ENCODE results near the gene TTC34. TPM values are rescaled to one million over a fixed set of nuclear protein-coding genes. Genes with fewer than 3 reads are reported as not detected.

Gene TTC34
- total and polyA plus RNA-seq, 5 donors = 0.27 to 1.5 (median 0.63) TPM

GRCh38 chr1:2595812-2596529 lies 205.5 kb downstream of the TTC34 start:
- 81% methylated on average over 31 of the region's 31 CpGs for WGBS
- intact Hi-C loops (cut with DNase I) = no loop called here
- no peak for ATAC-seq

GRCh38 chr1:2595261-2595811 lies 206.2 kb downstream of the TTC34 start:
- DNase-seq = peak in 1 of 3 donors; percentile 7
- H3K4me1 ChIP-seq (ENCODE audit: control insufficient read depth, insufficient read depth, low read length) = no peaks in the 10 kb centered on the region
- 77% methylated on average over 19 of the region's 19 CpGs for WGBS
- intact Hi-C loops (cut with DNase I) = no loop called here
- no peaks in the 10 kb centered on the region for H3K9me3 ChIP-seq (ENCODE audit: control insufficient read depth, low read length)
- no peak overlapping the region for H3K4me3 ChIP-seq (ENCODE audit: low read length)
- ATAC-seq = no peak
- no peak overlapping the region for H3K27ac ChIP-seq (ENCODE audit: low read length)
- H3K27me3 ChIP-seq (ENCODE audit: control insufficient read depth, insufficient read depth) = no peaks in the 10 kb centered on the region

More at GRCh38 chr1:2595812-2596529, 205.5 kb downstream of the TTC34 start:
- Histone ChIP-seq H3K4me3 (ENCODE audit: low read length) (no peak overlapping the region), H3K9me3 (ENCODE audit: control insufficient read depth, low read length) (no peaks in the 10 kb centered on the region), H3K27ac (ENCODE audit: low read length) (no peak overlapping the region), H3K27me3 (ENCODE audit: control insufficient read depth, insufficient read depth) (no peaks in the 10 kb centered on the region), H3K4me1 (ENCODE audit: control insufficient read depth, insufficient read depth, low read length) (no peaks in the 10 kb centered on the region)
- DNase-seq = no peak

- no peaks in the 10 kb centered on the region for H3K27me3 ChIP-seq (ENCODE audit: control insufficient read depth, insufficient read depth)
- ATAC-seq (no peak), DNase-seq (peak in 1 of 3 donors; percentile 10)
- WGBS = 91% methylated on average over 17 of the region's 17 CpGs
- intact Hi-C loops (cut with DNase I) = no loop called here
- no peaks in the 10 kb centered on the region for H3K9me3 ChIP-seq (ENCODE audit: control insufficient read depth, low read length)
- no peaks in the 10 kb centered on the region for H3K4me1 ChIP-seq (ENCODE audit: control insufficient read depth, insufficient read depth, low read length)
- no peak overlapping the region for H3K27ac ChIP-seq (ENCODE audit: low read length)
- H3K4me3 ChIP-seq (ENCODE audit: low read length) = no peak overlapping the region
Measured at GRCh38 chr1:2594641-2595131, 206.8 kb downstream of the TTC34 start.

GRCh38 chr1:2594001-2594640 lies 207.4 kb downstream of the TTC34 start:
- intact Hi-C loops (cut with DNase I) = no loop called here
- H3K4me1 ChIP-seq (ENCODE audit: control insufficient read depth, insufficient read depth, low read length) = no peaks in the 10 kb centered on the region
- no peaks in the 10 kb centered on the region for H3K27me3 ChIP-seq (ENCODE audit: control insufficient read depth, insufficient read depth)
- DNase-seq (peak; percentile 75 to 90 (median 88)), ATAC-seq (peak; percentile 24 to 63)
- peak overlapping the region; percentile 3 for H3K4me3 ChIP-seq (ENCODE audit: low read length)
- no peaks in the 10 kb centered on the region for H3K9me3 ChIP-seq (ENCODE audit: control insufficient read depth, low read length)
- 37% methylated on average over 20 of the region's 20 CpGs for WGBS
- H3K27ac ChIP-seq (ENCODE audit: low read length) = no peak overlapping the region

- no peaks in the 10 kb centered on the region for H3K4me1 ChIP-seq (ENCODE audit: control insufficient read depth, insufficient read depth, low read length)
- no peaks in the 10 kb centered on the region for H3K27me3 ChIP-seq (ENCODE audit: control insufficient read depth, insufficient read depth)
- intact Hi-C loops (cut with DNase I) = no loop called here
- DNase-seq (peak in 2 of 3 donors; percentile 12 to 46), ATAC-seq (no peak)
- WGBS = 55% methylated on average over 26 of the region's 26 CpGs
- H3K27ac ChIP-seq (ENCODE audit: low read length) = no peak overlapping the region
- no peak overlapping the region for H3K4me3 ChIP-seq (ENCODE audit: low read length)
- H3K9me3 ChIP-seq (ENCODE audit: control insufficient read depth, low read length) = no peaks in the 10 kb centered on the region
Measured at GRCh38 chr1:2593251-2593878, 208.1 kb downstream of the TTC34 start.

- WGBS = 72% methylated on average over 15 of the region's 15 CpGs
- Histone ChIP-seq H3K27me3 (ENCODE audit: control insufficient read depth, insufficient read depth) (no peaks in the 10 kb centered on the region), H3K4me3 (ENCODE audit: low read length) (no peak overlapping the region), H3K4me1 (ENCODE audit: control insufficient read depth, insufficient read depth, low read length) (no peaks in the 10 kb centered on the region), H3K9me3 (ENCODE audit: control insufficient read depth, low read length) (no peaks in the 10 kb centered on the region), H3K27ac (ENCODE audit: low read length) (no peak overlapping the region)
- intact Hi-C loops (cut with DNase I) = no loop called here
- ATAC-seq = no peak
- DNase-seq = peak in 1 of 3 donors; percentile 41
Measured at GRCh38 chr1:2592672-2593071, 208.8 kb downstream of the TTC34 start.

- H3K4me3 ChIP-seq (ENCODE audit: low read length) = no peak overlapping the region
- no peak overlapping the region for H3K27ac ChIP-seq (ENCODE audit: low read length)
- peak in 2 of 3 donors; percentile 7 to 46 for DNase-seq
- H3K9me3 ChIP-seq (ENCODE audit: control insufficient read depth, low read length) = no peaks in the 10 kb centered on the region
- WGBS = 93% methylated on average over 12 of the region's 12 CpGs
- intact Hi-C loops (cut with DNase I) = no loop called here
- no peaks in the 10 kb centered on the region for H3K27me3 ChIP-seq (ENCODE audit: control insufficient read depth, insufficient read depth)
- ATAC-seq = no peak
- H3K4me1 ChIP-seq (ENCODE audit: control insufficient read depth, insufficient read depth, low read length) = no peaks in the 10 kb centered on the region
Measured at GRCh38 chr1:2591581-2592261, 209.8 kb downstream of the TTC34 start.

- no peaks in the 10 kb centered on the region for H3K9me3 ChIP-seq (ENCODE audit: control insufficient read depth, low read length)
- 92% methylated on average over 5 of the region's 5 CpGs for WGBS
- no peak overlapping the region for H3K4me3 ChIP-seq (ENCODE audit: low read length)
- no peaks in the 10 kb centered on the region for H3K4me1 ChIP-seq (ENCODE audit: control insufficient read depth, insufficient read depth, low read length)
- DNase-seq = no peak
- no peak overlapping the region for H3K27ac ChIP-seq (ENCODE audit: low read length)
- no peaks in the 10 kb centered on the region for H3K27me3 ChIP-seq (ENCODE audit: control insufficient read depth, insufficient read depth)
- intact Hi-C loops (cut with DNase I) = no loop called here
- no peak for ATAC-seq
Measured at GRCh38 chr1:2591233-2591580, 210.3 kb downstream of the TTC34 start.

GRCh38 chr1:2590233-2591141 lies 211.0 kb downstream of the TTC34 start:
- H3K4me1 ChIP-seq (ENCODE audit: control insufficient read depth, insufficient read depth, low read length) = no peaks in the 10 kb centered on the region
- DNase-seq = peak in 2 of 3 donors; percentile 12 to 63
- no peak overlapping the region for H3K27ac ChIP-seq (ENCODE audit: low read length)
- 97% methylated on average over 31 of the region's 31 CpGs for WGBS
- ATAC-seq = no peak
- H3K9me3 ChIP-seq (ENCODE audit: control insufficient read depth, low read length) = no peaks in the 10 kb centered on the region
- no peaks in the 10 kb centered on the region for H3K27me3 ChIP-seq (ENCODE audit: control insufficient read depth, insufficient read depth)
- no peak overlapping the region for H3K4me3 ChIP-seq (ENCODE audit: low read length)
- intact Hi-C loops (cut with DNase I) = no loop called here
